ENCODE measurements around the gene PPP1R9B. TPM values are rescaled to one million over a fixed set of nuclear protein-coding genes. Genes with fewer than 3 reads are reported as not detected.

The PPP1R9B gene
- polyA plus RNA-seq, 3 donors = 39.5 to 59.3 (median 46.2) TPM

- DNase-seq (ENCODE audit: extremely low read depth in 1 of 11, low read depth in 9 of 11, low spot score in 4 of 11) = no peak
Measured at GRCh38 chr17:50190293-50190602, 39.8 kb upstream of the PPP1R9B start.

DNA sequence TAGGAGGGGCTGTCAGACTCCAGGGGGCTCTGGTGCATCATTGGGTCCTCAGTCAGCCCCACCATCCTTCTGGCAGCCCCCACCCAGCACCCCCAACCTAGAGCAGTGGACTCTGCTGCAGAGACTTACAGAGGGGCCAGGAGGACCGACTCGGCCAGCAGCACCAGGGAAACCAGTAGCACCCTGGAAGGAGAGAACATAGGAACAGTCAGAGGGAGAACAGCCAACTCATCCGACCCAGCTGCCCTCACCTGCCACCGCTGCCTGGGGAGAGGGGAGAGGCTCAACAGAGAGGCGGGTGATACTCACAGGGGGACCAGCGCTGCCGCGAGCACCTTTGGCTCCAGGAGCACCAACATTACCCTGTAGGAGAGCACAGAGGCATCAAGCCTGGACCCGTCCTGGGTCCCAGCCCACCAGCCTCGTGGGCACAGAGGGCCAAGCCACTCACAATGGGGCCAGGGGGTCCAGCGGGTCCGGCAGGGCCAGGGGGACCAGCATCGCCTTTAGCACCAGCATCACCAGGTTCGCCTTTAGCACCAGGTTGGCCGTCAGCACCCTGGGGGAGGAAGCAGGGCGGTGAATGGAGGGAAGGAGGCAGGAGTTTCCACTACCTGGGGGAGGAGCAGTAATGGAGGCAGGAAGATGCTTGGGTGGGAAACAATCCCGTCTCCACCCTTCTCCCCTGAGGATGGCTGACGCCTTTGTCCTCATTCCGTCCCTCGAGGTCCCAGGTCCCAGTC lies 39.2 kb upstream of the PPP1R9B start:
- DNase-seq (ENCODE audit: extremely low read depth in 1 of 11, low read depth in 9 of 11, low spot score in 4 of 11) = no peak

GRCh38 chr17:50188921-50189549 lies 38.6 kb upstream of the PPP1R9B start:
- no peak for DNase-seq (ENCODE audit: extremely low read depth in 1 of 11, low read depth in 9 of 11, low spot score in 4 of 11)

GRCh38 chr17:50188531-50188920 lies 38.0 kb upstream of the PPP1R9B start:
- DNase-seq (ENCODE audit: extremely low read depth in 1 of 11, low read depth in 9 of 11, low spot score in 4 of 11) = no peak

- DNase-seq (ENCODE audit: extremely low read depth in 1 of 11, low read depth in 9 of 11, low spot score in 4 of 11) = no peak
Measured at GRCh38 chr17:50187751-50188530, 37.5 kb upstream of the PPP1R9B start.

GRCh38 chr17:50187394-50187725 lies 36.9 kb upstream of the PPP1R9B start:
- no peak for DNase-seq (ENCODE audit: extremely low read depth in 1 of 11, low read depth in 9 of 11, low spot score in 4 of 11)

GRCh38 chr17:50186661-50187393 lies 36.4 kb upstream of the PPP1R9B start:
- DNase-seq (ENCODE audit: extremely low read depth in 1 of 11, low read depth in 9 of 11, low spot score in 4 of 11) = no peak

DNA sequence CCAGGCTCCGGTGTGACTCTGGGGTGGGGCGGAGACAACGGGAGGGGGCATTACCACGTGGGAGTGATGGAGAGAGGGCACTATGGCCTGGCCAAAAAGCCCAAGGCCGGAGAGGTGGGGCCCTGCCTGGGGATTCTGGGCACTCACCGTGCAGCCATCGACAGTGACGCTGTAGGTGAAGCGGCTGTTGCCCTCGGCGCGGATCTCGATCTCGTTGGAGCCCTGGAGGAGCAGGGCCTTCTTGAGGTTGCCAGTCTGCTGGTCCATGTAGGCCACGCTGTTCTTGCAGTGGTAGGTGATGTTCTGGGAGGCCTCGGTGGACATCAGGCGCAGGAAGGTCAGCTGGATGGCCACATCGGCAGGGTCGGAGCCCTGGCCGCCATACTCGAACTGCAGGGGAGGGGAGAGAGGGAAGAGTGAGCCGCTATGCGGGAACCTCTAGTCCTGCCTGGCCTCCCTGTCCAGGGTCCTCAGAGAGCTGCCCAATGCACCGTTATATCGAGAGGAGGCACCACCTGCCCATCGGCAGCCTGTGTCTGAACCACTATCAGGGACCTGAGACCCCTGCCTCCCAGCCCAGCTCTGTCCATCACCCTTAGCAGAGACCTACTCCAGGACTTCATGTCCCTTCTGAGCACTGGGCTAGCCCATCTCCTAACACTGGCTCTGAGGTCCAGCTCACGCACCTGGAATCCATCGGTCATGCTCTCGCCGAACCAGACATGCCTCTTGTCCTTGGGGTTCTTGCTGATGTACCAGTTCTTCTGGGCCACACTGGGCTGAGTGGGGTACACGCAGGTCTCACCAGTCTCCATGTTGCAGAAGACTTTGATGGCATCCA lies 35.4 kb upstream of the PPP1R9B start:
- no peak for DNase-seq (ENCODE audit: extremely low read depth in 1 of 11, low read depth in 9 of 11, low spot score in 4 of 11)

- DNase-seq (ENCODE audit: extremely low read depth in 1 of 11, low read depth in 9 of 11, low spot score in 4 of 11) = no peak
Measured at GRCh38 chr17:50184611-50185398, 34.3 kb upstream of the PPP1R9B start.

DNA sequence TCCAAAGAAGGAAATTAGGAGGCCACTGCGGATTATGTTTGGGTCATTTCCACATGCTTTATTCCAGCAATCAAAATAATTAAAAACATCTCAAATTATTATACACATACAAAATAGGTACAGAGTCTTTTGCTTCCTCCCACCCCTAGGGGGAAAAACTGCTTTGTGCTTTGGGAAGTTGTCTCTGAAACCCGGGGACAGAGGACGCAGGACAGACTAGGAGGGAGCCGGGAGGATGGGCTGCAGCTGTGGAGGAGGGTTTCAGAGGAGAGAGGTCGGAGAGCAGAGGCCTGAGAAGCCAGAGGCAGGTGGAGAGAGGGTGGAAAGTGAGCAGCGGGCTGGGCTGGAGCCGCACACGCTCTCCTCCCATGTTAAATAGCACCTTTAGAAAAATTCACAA lies 33.6 kb upstream of the PPP1R9B start:
- no peak for DNase-seq (ENCODE audit: extremely low read depth in 1 of 11, low read depth in 9 of 11, low spot score in 4 of 11)

GRCh38 chr17:50183421-50183994 lies 33.0 kb upstream of the PPP1R9B start:
- DNase-seq (ENCODE audit: extremely low read depth in 1 of 11, low read depth in 9 of 11, low spot score in 4 of 11) = no peak

DNA sequence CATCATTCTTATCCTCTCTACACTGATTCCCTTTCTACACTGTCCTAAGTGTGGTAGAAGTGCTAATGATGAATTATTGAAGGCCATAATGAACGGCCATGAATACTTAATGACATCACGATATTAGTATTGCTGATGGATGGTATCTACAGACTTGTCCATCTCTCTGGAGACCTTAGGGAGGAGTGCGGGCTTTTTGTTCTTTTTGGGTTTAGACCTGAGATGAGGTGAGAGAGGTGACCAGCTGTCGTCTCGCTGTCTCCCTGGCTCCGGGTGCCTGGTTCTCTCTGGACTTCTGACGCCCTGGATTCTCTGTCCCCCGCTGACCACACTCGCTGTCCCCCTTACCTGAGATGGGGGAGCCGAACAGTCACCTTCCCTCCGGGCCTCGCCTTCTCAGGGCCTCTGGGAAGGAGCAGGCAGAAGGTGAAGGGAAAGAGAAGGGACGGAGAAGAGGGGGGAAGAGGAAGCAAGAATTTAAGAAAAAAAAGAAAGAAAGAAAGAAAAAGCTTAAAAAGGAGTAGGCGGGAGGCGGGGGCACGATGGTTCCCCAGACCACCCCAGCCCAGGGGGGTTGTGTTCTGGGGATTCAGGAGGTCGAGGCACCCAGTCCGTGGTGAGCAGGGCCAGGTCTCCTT lies 32.4 kb upstream of the PPP1R9B start:
- no peak for DNase-seq (ENCODE audit: extremely low read depth in 1 of 11, low read depth in 9 of 11, low spot score in 4 of 11)

DNA sequence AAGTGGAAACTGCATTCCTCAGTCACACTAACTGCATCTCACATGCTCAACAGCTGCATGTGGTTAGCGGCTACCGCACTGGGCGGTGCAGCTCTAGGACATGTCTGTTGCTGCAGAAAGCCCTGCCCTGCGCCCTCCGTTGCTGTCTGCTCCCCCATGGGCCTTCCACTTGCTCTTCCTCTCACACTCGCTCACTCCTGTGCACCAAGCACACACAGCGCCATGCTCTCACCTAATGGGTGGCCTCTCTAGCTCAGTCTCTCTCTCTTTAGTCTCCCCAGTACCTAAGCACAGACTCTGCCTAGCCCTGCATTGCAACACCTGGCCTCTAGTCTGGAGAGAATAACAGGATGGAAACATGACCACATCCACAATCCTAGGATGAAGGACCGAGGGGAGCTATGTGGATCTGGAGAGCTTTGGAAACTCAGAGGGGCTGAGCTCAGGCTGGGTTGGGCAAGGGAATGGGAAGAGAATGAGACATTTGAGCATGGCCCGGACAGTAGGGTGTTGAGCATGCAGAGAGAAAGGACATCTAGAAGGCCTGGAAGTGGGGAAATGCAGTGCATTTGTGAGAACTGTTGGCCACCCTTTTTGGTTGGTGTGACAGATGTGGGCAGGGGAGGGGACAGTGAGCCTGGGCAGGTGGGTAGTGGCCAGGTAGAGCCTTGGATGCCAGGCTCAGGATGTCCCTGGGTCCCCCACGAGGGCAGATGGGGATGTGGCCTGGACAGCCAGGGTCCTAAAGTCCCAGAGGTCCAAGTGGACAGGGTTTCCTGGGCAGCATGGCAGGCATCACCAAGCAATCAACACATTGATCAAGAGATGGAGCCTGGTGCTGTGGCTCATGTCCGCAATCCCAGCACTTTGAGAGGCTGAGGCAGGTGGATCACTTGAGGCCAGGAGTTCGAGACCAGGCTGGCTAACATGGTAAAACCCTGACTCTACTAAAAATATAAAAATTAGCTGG lies 31.4 kb upstream of the PPP1R9B start:
- DNase-seq (ENCODE audit: extremely low read depth in 1 of 11, low read depth in 9 of 11, low spot score in 4 of 11) = no peak

GRCh38 chr17:50181144-50181543 lies 30.7 kb upstream of the PPP1R9B start:
- DNase-seq (ENCODE audit: extremely low read depth in 1 of 11, low read depth in 9 of 11, low spot score in 4 of 11) = no peak

DNA sequence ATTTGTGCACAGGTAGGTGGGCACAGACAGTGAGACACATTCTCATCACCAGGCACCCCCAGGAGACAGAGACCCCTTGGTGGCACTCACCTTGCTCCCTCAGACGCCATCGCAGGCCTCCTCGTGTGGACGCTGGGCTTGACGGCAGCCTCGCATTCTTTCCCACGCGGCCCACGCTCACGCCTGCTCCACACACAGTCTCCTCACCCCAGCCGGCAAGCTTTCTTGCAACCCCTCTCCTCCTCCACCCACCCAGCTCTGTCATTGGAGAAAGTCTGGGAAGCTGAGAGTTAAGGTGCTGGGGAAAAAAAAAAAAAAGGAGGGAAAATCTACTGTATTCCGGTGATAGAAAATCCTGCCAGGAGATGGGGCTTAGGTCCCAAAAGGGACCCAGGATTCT lies 30.1 kb upstream of the PPP1R9B start:
- DNase-seq (ENCODE audit: extremely low read depth in 1 of 11, low read depth in 9 of 11, low spot score in 4 of 11) = no peak

GRCh38 chr17:50180111-50180510 lies 29.6 kb upstream of the PPP1R9B start:
- DNase-seq (ENCODE audit: extremely low read depth in 1 of 11, low read depth in 9 of 11, low spot score in 4 of 11) = no peak
